Subcutaneous adipose tissue (tissue), 4 donors: Measurements from ENCODE around the gene RAD51B. TPM values are rescaled to one million over a fixed set of nuclear protein-coding genes. Genes with fewer than 3 reads are reported as not detected.

ENCODE experiments used
- CTCF ChIP-seq: fragments of 450-650 bp; IDR thresholded peaks from one replicate; pipeline ENCODE4 v1.5.1; 2016; ENCODE audit warnings: low read depth, mild to moderate bottlenecking, control low read depth, antibody characterized with exemption, moderate library complexity
- total RNA-seq, 4 donors: library from RNA; depleted of rRNA; stranded (reverse); fragments of >200 nt; gene quantifications; one replicate each; pipeline ENCODE4 v1.1.0, GENCODE V29; 2016

RAD51B gene
- total RNA-seq, 4 donors from 2014 or later, result 9.7 to 24.1 (median 16.7) TPM

DNA sequence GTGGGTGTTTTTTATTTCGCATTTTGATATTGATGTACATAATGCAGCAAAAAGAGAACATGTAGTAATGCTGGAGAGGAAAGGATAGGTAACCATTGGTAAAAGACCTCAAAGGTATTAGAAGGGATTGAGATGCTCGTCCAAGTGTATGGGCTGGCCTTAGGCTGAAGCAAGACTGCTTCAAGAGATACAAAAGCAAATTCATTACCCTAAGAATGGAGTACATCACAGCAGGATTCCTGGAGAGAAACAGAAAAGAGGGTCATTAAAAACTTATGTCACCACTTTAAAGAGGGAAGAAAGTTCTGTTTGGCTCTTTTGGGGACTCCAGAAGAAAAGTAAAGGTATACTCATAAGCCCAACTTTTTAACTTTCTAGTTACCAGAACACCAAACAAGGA lies 552.8 kb downstream of the RAD51B start:
- no peak for TF ChIP-seq CTCF

DNA sequence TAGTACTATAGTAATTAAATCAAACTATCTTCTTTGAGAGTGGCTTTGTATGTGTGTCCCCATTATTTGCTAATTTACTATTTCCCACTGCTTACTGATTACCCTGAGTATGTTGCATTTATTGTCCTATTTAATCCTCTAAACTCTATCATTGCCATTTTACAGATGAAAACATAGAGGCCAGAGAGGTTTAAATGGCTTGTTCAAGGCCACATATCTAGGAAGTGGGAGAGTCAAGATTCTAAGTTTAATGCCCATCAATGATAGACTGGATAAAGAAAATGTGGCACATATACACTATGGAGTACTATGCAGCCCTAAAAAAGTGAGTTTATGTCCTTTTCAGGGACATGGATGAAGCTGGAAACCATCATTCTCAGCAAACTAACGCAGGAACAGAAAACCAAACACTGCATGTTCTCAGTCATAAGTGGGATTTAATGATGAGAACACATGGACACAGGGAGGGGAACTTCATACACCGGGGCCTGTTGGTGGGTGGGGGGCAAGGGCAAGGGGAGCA lies 553.6 kb downstream of the RAD51B start:
- no peak for TF ChIP-seq CTCF

GRCh38 chr14:68373847-68374444 lies 554.4 kb downstream of the RAD51B start:
- no peak for TF ChIP-seq CTCF

- TF ChIP-seq CTCF, result no peak
Observed at GRCh38 chr14:68374682-68375081, 555.1 kb downstream of the RAD51B start.

GRCh38 chr14:68375376-68375775 lies 555.8 kb downstream of the RAD51B start:
- TF ChIP-seq CTCF, result no peak

DNA sequence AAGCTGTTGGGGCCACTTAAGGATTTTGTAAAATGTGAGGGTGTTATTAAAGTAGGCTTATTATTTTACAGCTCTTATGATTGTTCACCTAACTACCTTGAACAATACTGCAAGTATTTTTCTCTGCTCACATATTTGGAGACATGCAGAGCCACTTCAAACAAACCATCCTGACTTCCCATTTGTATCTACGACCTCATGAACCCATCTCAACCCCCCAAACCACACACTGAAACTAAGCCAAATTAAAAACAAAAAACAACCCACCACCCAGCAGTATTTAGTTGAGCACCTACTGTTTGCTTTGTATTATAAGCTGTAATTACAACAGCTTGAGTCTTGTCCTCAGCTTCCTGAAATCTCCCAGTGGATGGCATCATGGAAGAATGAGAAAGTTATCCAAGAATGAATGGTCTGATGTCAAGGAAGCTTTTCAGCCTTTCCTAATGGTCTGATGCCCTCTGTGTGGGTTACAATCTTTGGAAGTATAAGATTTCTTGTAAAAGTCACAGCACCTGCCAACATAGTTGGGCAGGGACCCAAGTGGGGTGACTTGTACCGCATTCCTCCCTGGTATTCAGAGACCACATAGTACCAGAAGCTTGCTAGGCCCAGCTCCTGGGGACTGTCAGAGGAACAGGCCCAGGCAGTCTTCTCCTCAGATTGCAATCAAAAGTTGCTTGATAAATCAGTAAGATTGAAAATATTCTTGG lies 556.6 kb downstream of the RAD51B start:
- TF ChIP-seq CTCF, result no peak

GRCh38 chr14:68377006-68377405 lies 557.4 kb downstream of the RAD51B start:
- TF ChIP-seq CTCF, result no peak
